A549 (cell line): ENCODE results near the gene HNRNPM.

Experiments used
- BCL3 ChIP-seq: fragments of >200 bp; sonication (Bioruptor Twin); formaldehyde crosslinking; IDR thresholded peaks from 3 replicates; pipeline ENCODE4 v1.6.1; 2016
- BHLHE40 ChIP-seq: IDR thresholded peaks from 2 replicates; pipeline ENCODE4 v1.6.1; 2012; ENCODE audit warnings: low read depth, low read length, inconsistent platforms
- CTCF ChIP-seq: fragments of >200 bp; sonication (Bioruptor Twin); formaldehyde crosslinking; IDR thresholded peaks from 3 replicates; pipeline ENCODE4 v1.5.1; 2016
- ELK1 ChIP-seq: fragments of 150-350 bp; IDR thresholded peaks from 2 replicates; pipeline ENCODE4 v1.6.1; 2014; ENCODE audit warnings: low read depth, mild to moderate bottlenecking, low read length
- EP300 ChIP-seq, 2 experiments: fragments of >200 bp; sonication (Bioruptor Twin); formaldehyde crosslinking; IDR thresholded peaks; 2 replicates in 1 of 2; 3 replicates in 1 of 2; pipeline ENCODE4 v1.6.1; 2016 to 2017
- JUN ChIP-seq, 2 experiments: fragments of >200 bp; sonication (Bioruptor Twin); formaldehyde crosslinking; IDR thresholded peaks; 2 replicates in 1 of 2; 3 replicates in 1 of 2; pipeline ENCODE4 v1.6.1; 2016 to 2017
- JUNB ChIP-seq: fragments of >200 bp; sonication (Bioruptor Twin); formaldehyde crosslinking; IDR thresholded peaks from 2 replicates; pipeline ENCODE4 v1.6.1; 2016
- MYC ChIP-seq: IDR thresholded peaks from 2 replicates; pipeline ENCODE4 v1.6.1; 2012; ENCODE audit warnings: mild to moderate bottlenecking, inconsistent platforms, low read length, improper control_type of control experiment, borderline replicate concordance
- POLR2A ChIP-seq: IDR thresholded peaks from 2 replicates; pipeline ENCODE4 v1.6.1; 2012; ENCODE audit warnings: mild to moderate bottlenecking, low read length
- USF2 ChIP-seq: fragments of 450-650 bp; IDR thresholded peaks from 2 replicates; pipeline ENCODE4 v1.6.1; 2014; ENCODE audit warnings: antibody characterized with exemption

GRCh38 chr19:8468124-8468523, 23.3 kb downstream of the HNRNPM start:
- TF ChIP-seq MYC (no peak), POLR2A (no peak), BHLHE40 (no peak), JUN (IDR thresholded peaks at IDR 0.05) (no peak), EP300 (IDR thresholded peaks at IDR 0.05) (no peak), BCL3 (no peak), CTCF (no peak), JUNB (no peak), ELK1 (no peak), USF2 (no peak)
